PC-3 (cell line): ENCODE measurements around the gene MCEMP1.

Source experiments
- CTCF ChIP-seq: fragments of 300-600 bp; sonication (generic); conservative IDR thresholded peaks from 2 replicates; pipeline ENCODE4 v1.5.1; 2017; ENCODE audit warnings: antibody characterized with exemption, low read depth, mild to moderate bottlenecking, low read length
- EZH2 ChIP-seq: fragments of 300-600 bp; sonication (generic); IDR thresholded peaks from one replicate; pipeline ENCODE4 v1.6.1; 2017; ENCODE audit warnings: antibody characterized with exemption, mild to moderate bottlenecking, low read length; ENCODE audit not compliant: unreplicated experiment
- EZH2phosphoT487 ChIP-seq: fragments of 300-600 bp; sonication (generic); IDR thresholded peaks from 2 replicates; pipeline ENCODE4 v1.6.1; 2018; ENCODE audit warnings: mild to moderate bottlenecking, antibody characterized with exemption, low read length, borderline replicate concordance

GRCh38 chr19:7701049-7701653 lies 24.3 kb downstream of the MCEMP1 start:
- TF ChIP-seq CTCF (no peak), EZH2 (no peak), EZH2phosphoT487 (no peak)
